Measurements from ENCODE around the gene WDR64. TPM values are rescaled to one million over a fixed set of nuclear protein-coding genes. Genes with fewer than 3 reads are reported as not detected.

WDR64 gene
- total and polyA plus RNA-seq, 2 of the 4 experiments (the other 2 are of a cell fraction) = not detected

GRCh38 chr1:241640149-241640866 lies 11.8 kb upstream of the WDR64 start, which contains the start of the genes CHML and OPN3:
Gene CHML, minus strand, starts transcription at chr1:241640369. Its CDS starts 4,603 bp downstream, at chr1:241635766.
Gene OPN3, minus strand, starts transcription at chr1:241640369. Its CDS starts 115 bp downstream, at chr1:241640254.
- Histone ChIP-seq H3K4me1 (ENCODE audit: control insufficient read depth, insufficient read depth, low read length) (peaks cover 10% of the 10 kb centered on the region), H3K9me3 (ENCODE audit: control insufficient read depth, insufficient read depth, low read length) (no peaks in the 10 kb centered on the region), H3K9me1 (ENCODE audit: insufficient read depth, low read length) (peaks cover 11% of the 10 kb centered on the region), H4K20me1 (ENCODE audit: insufficient read depth, low read length) (0 out of 2 replicates have a peak, but pooled peaks cover 6% of the 10 kb centered on the region), H3K4ac (ENCODE audit: low read depth, low read length) (peak within 1 kb of the TSS; percentile 97), H3K23ac (ENCODE audit: low read depth, low read length) (peak within 1 kb of the TSS; percentile 92), H2BK20ac (ENCODE audit: low read depth, low read length) (peak within 1 kb of the TSS; percentile 75; the same call in 1 of the 2 replicates), H3K36me3 (ENCODE audit: control insufficient read depth, insufficient read depth, low read length) (peaks cover under 1% of the 10 kb centered on the region; the same call in 1 of the 2 replicates), H2BK15ac (ENCODE audit: low read depth, low read length) (peak within 1 kb of the TSS; percentile 39; the same call in 1 of the 3 replicates), H3K4me3 (ENCODE audit: insufficient read depth, low read depth, low read length) (peak within 1 kb of the TSS; percentile 100), H4K8ac (ENCODE audit: low read depth in 2 of 2, low read length in 2 of 2) (peak within 1 kb of the TSS; percentile 88 to 98), H2AFZ (replicated peaks; ENCODE audit: low read length, poor library complexity) (peak within 1 kb of the TSS; percentile 98), H2AK9ac (replicated peaks; ENCODE audit: low read depth, low read length, poor library complexity) (peak within 1 kb of the TSS; percentile 60), H3K4me2 (ENCODE audit: low read depth, low read length) (peak within 1 kb of the TSS; percentile 91), H2AK5ac (ENCODE audit: low read depth, low read length) (peak within 1 kb of the TSS; percentile 86; the same call in 1 of the 2 replicates), H3K9ac (ENCODE audit: low read depth, low read length) (peak within 1 kb of the TSS; percentile 100), H4K5ac (ENCODE audit: low read depth, low read length) (peak within 1 kb of the TSS; percentile 97), H3K18ac (ENCODE audit: low read depth, low read length) (peak within 1 kb of the TSS; percentile 99), H3K14ac (replicated peaks; ENCODE audit: low read depth, low read length) (peak within 1 kb of the TSS; percentile 77), H2BK120ac (ENCODE audit: low read depth, low read length) (peak within 1 kb of the TSS; percentile 96), H3K27me3 (ENCODE audit: control insufficient read depth, insufficient read depth, low read length) (no peaks in the 10 kb centered on the region), H2BK5ac (ENCODE audit: low read depth, low read length, poor library complexity, severe bottlenecking) (peak within 1 kb of the TSS; percentile 98), H3K79me1 (ENCODE audit: low read depth in 1 of 2, low read length in 2 of 2) (peaks cover 12 to 22% of the 10 kb centered on the region in 2 experiments), H4K91ac (ENCODE audit: insufficient read depth, low read depth, low read length) (peak within 1 kb of the TSS; percentile 73), H3K27ac (ENCODE audit: insufficient read depth, low read length) (peak within 1 kb of the TSS; percentile 100), H3K56ac (ENCODE audit: extremely low read depth, insufficient read depth, low read length) (peak within 1 kb of the TSS; percentile 67; the same call in 1 of the 2 replicates)
- DNase-seq = peak; percentile 79
- WGBS, 2 experiments (ENCODE audit: extremely low coverage in 2 of 2, insufficient read length in 1 of 2) = 8% methylated on average over 35 of the region's 81 CpGs; no CpG with 5 or more reads in 1 of the 2 experiments
- TF ChIP-seq MAZ (IDR thresholded peaks at IDR 0.05; ENCODE audit: borderline replicate concordance, low read depth, low read length) (peak; percentile 46; the same call in 1 of the 2 replicates), MXI1 (IDR thresholded peaks at IDR 0.05; ENCODE audit: borderline replicate concordance, low read depth, low read length) (peak; percentile 27; the same call in 1 of the 2 replicates), POLR2A (IDR thresholded peaks at IDR 0.05; ENCODE audit: low read depth, low read length) (peak; percentile 87), RAD21 (IDR thresholded peaks at IDR 0.05; ENCODE audit: low read length) (no peak), NFE2L2 (IDR thresholded peaks at IDR 0.05; ENCODE audit: low read depth, low read length) (no peak), CHD1 (IDR thresholded peaks at IDR 0.05; ENCODE audit: low read depth, low read length) (no peak), MAFK (IDR thresholded peaks at IDR 0.05; ENCODE audit: low read depth, low read length) (no peak)
- intact Hi-C loops (cut with micrococcal nuclease) (loop anchor here (1.0 kb wide), 1 partner anchor 30 kb away; no protein-coding TSS in a partner anchor), in situ Hi-C loops (cut with MboI; ENCODE audit: low sequenced_read_pairs) (no loop called here), dilution Hi-C loops (cut with HindIII; ENCODE audit: low sequenced_read_pairs, unreplicated experiment) (no loop called here)
- BruUV-seq (replicated peaks) = no TSS peak
- ChIA-PET POLR2A (ENCODE audit: unreplicated experiment) (interaction anchor here (0.5 to 1.2 kb wide), 3 partner anchors 201 to 1052 kb away, joined by 4 to 13 read pairs (median 5); no protein-coding TSS in a partner anchor), CTCF (interaction anchor here (1.0 to 1.3 kb wide), 2 partner anchors 13 to 252 kb away, joined by 3 read pairs; no protein-coding TSS in a partner anchor)
- peak; percentile 96 for ATAC-seq (ENCODE audit: low read depth)
